Loucy (cell line): ENCODE measurements around the gene OSBPL1A.

ENCODE experiments used
- H2AFZ ChIP-seq: fragments of 200-600 bp; sonication (generic); 2 replicates; pipeline ENCODE4 v1.6.0; 2016; ENCODE audit warnings: antibody characterized with exemption, mild to moderate bottlenecking, low read length, moderate library complexity
- H3F3A ChIP-seq: fragments of 200-600 bp; 2 replicates; pipeline ENCODE4 v1.6.0; 2016; ENCODE audit warnings: antibody characterized with exemption, low read depth, mild to moderate bottlenecking
- H3K27me3 ChIP-seq: fragments of 200-600 bp; sonication (generic); 2 replicates; pipeline ENCODE4 v1.6.1; 2014; ENCODE audit warnings: low read length, mild to moderate bottlenecking; ENCODE audit not compliant: insufficient read depth, poor library complexity, severe bottlenecking
- H3K36me3 ChIP-seq: fragments of 200-600 bp; sonication (generic); 2 replicates; pipeline ENCODE4 v1.6.1; 2016; ENCODE audit warnings: low read length; ENCODE audit not compliant: insufficient read depth
- H3K4me1 ChIP-seq: fragments of 200-600 bp; sonication (generic); 2 replicates; pipeline ENCODE4 v1.5.1; 2014; ENCODE audit warnings: low read length, mild to moderate bottlenecking; ENCODE audit not compliant: insufficient read depth, poor library complexity, severe bottlenecking
- H3K4me2 ChIP-seq: fragments of 200-600 bp; sonication (generic); 2 replicates; pipeline ENCODE4 v1.6.0; 2014; ENCODE audit warnings: antibody characterized with exemption, low read length, low read depth, mild to moderate bottlenecking; ENCODE audit not compliant: poor library complexity, severe bottlenecking
- H3K4me3 ChIP-seq: fragments of 200-600 bp; sonication (generic); 2 replicates; pipeline ENCODE4 v1.5.1; 2014; ENCODE audit warnings: low read length, mild to moderate bottlenecking, mixed read lengths; ENCODE audit not compliant: poor library complexity, severe bottlenecking
- H3K79me2 ChIP-seq: fragments of 200-600 bp; sonication (generic); 2 replicates; pipeline ENCODE4 v1.6.1; 2014; ENCODE audit warnings: low read length; ENCODE audit not compliant: insufficient read depth
- H3K9ac ChIP-seq: fragments of 200-600 bp; sonication (generic); 2 replicates; pipeline ENCODE4 v1.6.0; 2014; ENCODE audit warnings: mild to moderate bottlenecking, low read depth, low read length, moderate library complexity; ENCODE audit not compliant: poor library complexity, severe bottlenecking
- H3K9me2 ChIP-seq: fragments of 200-600 bp; sonication (generic); replicated peaks from 2 replicates; pipeline ENCODE4 v1.6.1; 2016; ENCODE audit warnings: low read depth, low read length, mixed read lengths
- H3K9me3 ChIP-seq: fragments of 200-600 bp; sonication (generic); 2 replicates; pipeline ENCODE4 v1.6.1; 2014; ENCODE audit warnings: mild to moderate bottlenecking, antibody characterized with exemption, low read length, low read depth; ENCODE audit not compliant: insufficient read depth
- H4K20me1 ChIP-seq: fragments of 200-600 bp; sonication (generic); 2 replicates; pipeline ENCODE4 v1.6.0; 2014; ENCODE audit warnings: antibody characterized with exemption, low read length, mild to moderate bottlenecking; ENCODE audit not compliant: insufficient read depth, poor library complexity, severe bottlenecking
- CTCF ChIP-seq: fragments of 200-600 bp; sonication (generic); conservative IDR thresholded peaks from 2 replicates; pipeline ENCODE4 v1.5.1; 2014; ENCODE audit warnings: mild to moderate bottlenecking, antibody characterized with exemption, low read length
- EZH2phosphoT487 ChIP-seq: fragments of 200-600 bp; IDR thresholded peaks from 2 replicates; pipeline ENCODE4 v1.6.1; 2018; ENCODE audit warnings: antibody characterized with exemption, mild to moderate bottlenecking, moderate library complexity, borderline replicate concordance

Gene OSBPL1A

DNA sequence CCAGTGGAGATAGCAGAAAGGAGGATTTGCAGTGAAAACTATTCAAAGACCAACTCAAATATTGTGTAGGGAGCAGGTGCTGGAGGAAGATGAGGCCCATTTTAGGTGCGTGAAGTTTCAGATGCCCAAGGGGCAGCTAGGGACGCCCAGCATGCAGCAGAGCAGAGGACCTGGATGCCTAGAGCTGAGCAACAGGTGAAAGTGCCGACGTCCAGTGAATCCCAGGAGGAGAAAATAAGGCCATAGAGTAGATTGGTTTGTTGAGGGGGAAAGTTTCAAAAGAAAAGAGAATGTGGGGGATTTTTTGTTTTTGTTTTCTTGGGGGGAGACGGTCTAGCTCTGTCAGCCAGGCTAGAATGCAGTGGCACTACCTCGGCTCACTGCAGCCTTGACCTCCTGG, 53.1 kb downstream of the OSBPL1A start:
- H3K9me3 ChIP-seq = no peaks in the 10 kb centered on the region
- H3K79me2 ChIP-seq = no peaks in the 10 kb centered on the region
- H3K27me3 ChIP-seq = no peaks in the 10 kb centered on the region
- no peak overlapping the region for H2AFZ ChIP-seq
- no peaks in the 10 kb centered on the region for H3K9me2 ChIP-seq
- H3K4me3 ChIP-seq = no peak overlapping the region
- H3F3A ChIP-seq = no peaks in the 10 kb centered on the region
- no peak for TF ChIP-seq EZH2phosphoT487
- TF ChIP-seq CTCF = no peak
- H3K4me2 ChIP-seq = no peak overlapping the region
- H3K9ac ChIP-seq = no peak overlapping the region
- no peaks in the 10 kb centered on the region for H4K20me1 ChIP-seq
- no peaks in the 10 kb centered on the region for H3K36me3 ChIP-seq
- H3K4me1 ChIP-seq = no peaks in the 10 kb centered on the region

DNA sequence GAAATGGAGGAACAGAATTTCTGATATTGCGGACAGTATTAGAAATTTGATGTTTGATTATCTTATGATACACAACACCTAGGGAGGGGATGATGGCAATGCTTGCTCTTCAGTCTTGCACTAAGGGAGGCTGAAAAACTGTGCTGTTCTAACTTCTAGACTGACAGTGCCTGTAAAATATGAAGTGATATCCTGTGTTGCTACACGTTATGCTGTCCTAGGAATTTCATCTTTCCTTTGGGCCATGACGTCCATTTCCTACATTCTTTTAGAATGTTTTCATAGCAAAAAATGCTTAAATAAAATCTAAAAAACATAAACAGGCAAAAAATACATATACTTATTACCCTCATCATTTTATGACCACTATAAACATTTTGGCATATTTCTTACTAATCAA, 55.3 kb downstream of the OSBPL1A start:
- H4K20me1 ChIP-seq = no peaks in the 10 kb centered on the region
- H2AFZ ChIP-seq = no peak overlapping the region
- no peaks in the 10 kb centered on the region for H3K9me3 ChIP-seq
- no peaks in the 10 kb centered on the region for H3K36me3 ChIP-seq
- TF ChIP-seq CTCF (no peak), EZH2phosphoT487 (no peak)
- H3K9ac ChIP-seq = no peak overlapping the region
- H3K4me3 ChIP-seq = no peak overlapping the region
- H3K79me2 ChIP-seq = no peaks in the 10 kb centered on the region
- no peak overlapping the region for H3K4me2 ChIP-seq
- no peaks in the 10 kb centered on the region for H3K4me1 ChIP-seq
- no peaks in the 10 kb centered on the region for H3F3A ChIP-seq
- no peaks in the 10 kb centered on the region for H3K27me3 ChIP-seq
- H3K9me2 ChIP-seq = no peaks in the 10 kb centered on the region

DNA sequence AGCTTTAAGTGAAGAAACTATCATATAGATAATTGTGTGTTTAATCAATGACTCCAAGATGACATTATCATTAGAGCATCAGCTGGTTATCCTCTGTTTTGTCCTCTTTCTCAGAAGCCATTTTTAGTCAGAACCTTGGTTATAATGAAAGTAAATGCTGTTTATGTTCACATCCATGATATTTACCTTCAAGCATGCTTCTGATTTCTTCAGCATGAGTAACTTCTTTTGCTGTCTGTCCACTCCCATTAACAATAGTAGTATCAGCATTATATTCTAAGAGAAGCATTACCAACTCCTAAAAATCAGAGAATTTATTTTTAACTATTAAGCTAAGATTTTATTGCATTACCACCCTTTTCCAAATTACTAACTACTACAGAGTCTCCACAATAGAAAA, 56.3 kb downstream of the OSBPL1A start:
- Histone ChIP-seq H3K4me1 (no peaks in the 10 kb centered on the region), H4K20me1 (no peaks in the 10 kb centered on the region), H2AFZ (no peak overlapping the region), H3K79me2 (no peaks in the 10 kb centered on the region), H3K4me3 (no peak overlapping the region), H3K27me3 (no peaks in the 10 kb centered on the region), H3K36me3 (no peaks in the 10 kb centered on the region), H3F3A (no peaks in the 10 kb centered on the region), H3K9me3 (no peaks in the 10 kb centered on the region), H3K9me2 (no peaks in the 10 kb centered on the region), H3K9ac (no peak overlapping the region), H3K4me2 (no peak overlapping the region)
- TF ChIP-seq CTCF (no peak), EZH2phosphoT487 (no peak)
